GM23248 (cell line): ENCODE results near the gene MYO1E.

ENCODE experiments used
- EZH2 ChIP-seq: fragments of 200-600 bp; sonication (generic); IDR thresholded peaks from 2 replicates; pipeline ENCODE4 v1.6.1; 2018; ENCODE audit warnings: antibody characterized with exemption, mild to moderate bottlenecking; ENCODE audit not compliant: insufficient read depth, poor library complexity, severe bottlenecking
- EZH2phosphoT487 ChIP-seq: fragments of 200-600 bp; sonication (generic); IDR thresholded peaks from 2 replicates; pipeline ENCODE4 v1.6.1; 2018; ENCODE audit warnings: antibody characterized with exemption, moderate library complexity, mild to moderate bottlenecking, low read depth; ENCODE audit not compliant: insufficient read depth

GRCh38 chr15:59280855-59281254 is 91.8 kb downstream of the MYO1E start:
- TF ChIP-seq EZH2: no peak
- TF ChIP-seq EZH2phosphoT487: no peak
